BLaER1 (cell line): ENCODE data around the gene HEY2.
A peak's percentile ranks its signal among the peaks of the same experiment; 100 is the strongest.
"Not testable (repeated sequence)": the region's sequence is repeated elsewhere in the genome, so short reads cannot be mapped to it uniquely, and the experiment has no call there.

Experiments used
- H3K27ac ChIP-seq: shearing (Covaris generic); formaldehyde crosslinking; 2 replicates; pipeline ENCODE4 v1.8.1; 2022
- H3K27me3 ChIP-seq: shearing (Covaris generic); formaldehyde crosslinking; 2 replicates; pipeline ENCODE4 v1.8.1; 2022
- H3K36me3 ChIP-seq: shearing (Covaris generic); formaldehyde crosslinking; 2 replicates; pipeline ENCODE4 v1.8.1; 2022
- H3K4me1 ChIP-seq: shearing (Covaris generic); formaldehyde crosslinking; 2 replicates; pipeline ENCODE4 v1.8.1; 2022
- H3K4me2 ChIP-seq: shearing (Covaris generic); formaldehyde crosslinking; 2 replicates; pipeline ENCODE4 v1.8.1; 2022
- H3K4me3 ChIP-seq: shearing (Covaris generic); formaldehyde crosslinking; 2 replicates; pipeline ENCODE4 v1.8.1; 2022
- H3K9ac ChIP-seq: shearing (Covaris generic); formaldehyde crosslinking; 2 replicates; pipeline ENCODE4 v1.8.1; 2022
- H3K9me3 ChIP-seq: shearing (Covaris generic); formaldehyde crosslinking; 2 replicates; pipeline ENCODE4 v1.8.1; 2022
- H4K20me1 ChIP-seq: shearing (Covaris generic); formaldehyde crosslinking; 2 replicates; pipeline ENCODE4 v1.8.1; 2022
- Cebpa-rat ChIP-seq: shearing (Covaris generic); IDR thresholded peaks from 2 replicates; pipeline ENCODE4 v1.8.1; 2022

The HEY2 gene

DNA sequence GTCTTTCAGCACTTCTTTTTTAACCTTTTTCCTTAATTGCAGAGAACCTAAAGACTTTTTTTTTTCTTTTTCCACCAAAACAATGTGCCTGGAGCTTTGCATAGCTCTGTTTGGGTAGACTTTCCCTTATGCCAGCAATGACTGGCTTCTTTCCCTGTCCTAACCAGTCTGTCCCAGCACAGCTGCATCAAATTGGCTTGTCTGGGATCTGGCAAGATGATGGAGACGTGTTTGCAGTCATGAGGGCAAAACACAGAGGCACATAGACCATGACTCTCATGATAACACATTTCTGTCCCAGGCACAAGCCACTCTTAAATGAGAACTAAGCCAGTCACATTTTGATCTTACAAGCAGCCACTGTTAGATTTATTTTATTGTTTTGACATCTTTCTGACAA lies 16.5 kb downstream of the HEY2 start:
- H4K20me1 ChIP-seq = no peaks in the 10 kb centered on the region
- H3K4me3 ChIP-seq = no peak overlapping the region
- no peaks in the 10 kb centered on the region; the same call in 1 of the 2 replicates for H3K9me3 ChIP-seq
- H3K27me3 ChIP-seq = no peaks in the 10 kb centered on the region
- peaks cover 4% of the 10 kb centered on the region; the same call in 1 of the 2 replicates for H3K4me1 ChIP-seq
- TF ChIP-seq Cebpa-rat = no peak
- no peaks in the 10 kb centered on the region for H3K36me3 ChIP-seq
- H3K27ac ChIP-seq = no peak overlapping the region
- no peak overlapping the region for H3K4me2 ChIP-seq
- H3K9ac ChIP-seq = no peak overlapping the region

DNA sequence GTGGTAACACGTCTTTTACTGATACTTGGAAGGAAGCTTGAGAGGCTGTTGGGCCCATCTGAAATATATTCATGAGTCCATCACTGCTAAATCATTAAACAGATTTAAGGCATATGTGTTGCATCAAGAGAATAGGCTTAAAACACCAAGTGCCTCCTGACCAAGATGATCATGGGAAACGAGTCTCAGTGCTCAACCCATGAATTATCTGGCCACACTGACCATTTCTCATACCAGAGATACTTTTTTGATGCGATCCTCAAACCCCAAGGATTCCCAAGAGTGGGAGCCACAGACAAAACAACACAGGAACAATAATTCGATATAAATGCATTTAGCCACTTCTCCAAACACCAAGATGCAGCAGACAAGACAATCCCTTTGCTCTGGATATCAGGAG lies 17.2 kb downstream of the HEY2 start:
- no peaks in the 10 kb centered on the region for H4K20me1 ChIP-seq
- H3K27me3 ChIP-seq = no peaks in the 10 kb centered on the region
- no peak overlapping the region for H3K4me2 ChIP-seq
- no peak overlapping the region for H3K9ac ChIP-seq
- H3K36me3 ChIP-seq = no peaks in the 10 kb centered on the region
- H3K4me1 ChIP-seq = peaks cover 4% of the 10 kb centered on the region; the same call in 1 of the 2 replicates
- H3K27ac ChIP-seq = no peak overlapping the region
- no peaks in the 10 kb centered on the region; the same call in 1 of the 2 replicates for H3K9me3 ChIP-seq
- TF ChIP-seq Cebpa-rat = no peak
- no peak overlapping the region for H3K4me3 ChIP-seq

DNA sequence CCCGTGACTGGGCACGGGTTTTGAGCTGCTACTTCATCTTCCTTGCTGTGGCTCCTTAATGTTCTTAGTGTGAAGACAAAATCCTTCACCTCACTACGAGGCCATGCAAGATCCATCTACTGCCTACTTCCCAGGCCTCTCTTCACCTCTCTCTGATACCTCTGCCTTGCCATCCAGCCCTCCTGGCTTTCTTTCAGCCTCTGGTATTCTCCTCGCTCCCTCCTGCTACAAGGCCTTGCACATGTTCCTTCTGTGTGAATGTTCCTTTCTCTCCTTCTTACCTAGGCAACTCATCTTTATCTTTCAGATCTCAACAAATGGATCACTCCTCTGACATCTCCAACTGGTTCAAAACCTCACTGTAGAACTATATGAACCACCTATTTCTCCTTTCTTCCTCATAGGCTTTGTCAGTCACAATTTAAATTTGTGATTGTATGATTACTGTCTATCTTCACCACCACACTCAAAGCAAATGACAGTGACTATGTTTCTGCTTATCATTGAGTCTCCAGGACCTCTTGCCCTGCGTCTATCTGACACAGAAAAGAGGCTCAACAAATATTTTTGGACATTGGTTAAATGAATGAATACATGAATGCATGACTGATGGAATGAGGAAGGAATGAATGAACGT lies 19.8 kb downstream of the HEY2 start:
- no peak for TF ChIP-seq Cebpa-rat
- H3K27ac ChIP-seq = no peak overlapping the region
- H3K4me2 ChIP-seq = no peak overlapping the region
- no peaks in the 10 kb centered on the region for H4K20me1 ChIP-seq
- no peaks in the 10 kb centered on the region; the same call in 1 of the 2 replicates for H3K9me3 ChIP-seq
- no peak overlapping the region for H3K4me3 ChIP-seq
- H3K36me3 ChIP-seq = no peaks in the 10 kb centered on the region
- H3K4me1 ChIP-seq = peaks cover 1% of the 10 kb centered on the region; the same call in 1 of the 2 replicates
- no peaks in the 10 kb centered on the region for H3K27me3 ChIP-seq
- no peak overlapping the region for H3K9ac ChIP-seq

DNA sequence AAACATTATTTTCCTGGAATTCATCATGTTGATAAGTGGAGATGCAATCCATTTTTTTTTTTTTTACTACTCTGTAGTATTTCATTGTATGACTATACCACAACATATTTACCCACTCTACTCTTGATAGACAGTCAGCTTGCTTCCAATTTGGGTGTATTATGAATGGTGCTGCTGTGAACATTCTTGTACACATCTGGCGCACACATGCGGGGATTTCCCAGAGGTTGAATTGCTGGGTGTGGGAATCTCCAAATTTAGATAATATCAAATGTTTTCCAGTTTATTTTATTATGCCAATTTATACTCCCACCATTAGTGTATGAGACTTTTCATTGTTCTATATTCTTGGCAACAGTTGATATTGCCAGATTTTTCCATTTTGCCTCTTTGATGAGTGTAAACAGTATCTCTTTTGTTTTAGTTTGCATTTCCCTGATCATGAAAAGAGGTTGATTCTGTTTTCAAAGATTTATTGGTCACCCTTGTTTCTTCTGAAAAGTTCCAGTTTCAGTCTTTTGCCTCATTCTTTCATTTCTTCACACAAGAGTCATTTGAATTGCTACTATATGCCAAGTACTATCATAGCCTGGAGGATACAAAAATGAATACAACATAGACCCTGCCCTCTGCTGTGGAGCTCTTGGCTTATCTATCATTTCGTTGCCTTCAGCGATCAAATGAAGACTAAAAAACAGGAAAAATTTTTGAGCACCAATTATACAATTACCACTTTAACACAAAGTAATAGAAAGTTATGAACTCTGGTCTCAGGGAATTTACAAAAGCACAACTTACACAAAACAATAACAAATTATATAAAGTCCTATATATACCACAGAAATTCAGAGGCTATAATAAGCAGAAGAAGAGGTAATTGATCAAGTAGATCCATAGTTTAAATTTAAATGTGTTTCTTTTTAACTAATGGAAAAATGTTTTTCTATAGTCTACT lies 24.2 kb downstream of the HEY2 start:
- Histone ChIP-seq H4K20me1 (no peaks in the 10 kb centered on the region), H3K9me3 (no peaks in the 10 kb centered on the region; the same call in 1 of the 2 replicates), H3K9ac (no peak overlapping the region), H3K4me3 (no peak overlapping the region), H3K27me3 (no peaks in the 10 kb centered on the region), H3K36me3 (no peaks in the 10 kb centered on the region), H3K4me2 (no peak overlapping the region), H3K4me1 (no peaks in the 10 kb centered on the region), H3K27ac (no peak overlapping the region)
- no peak for TF ChIP-seq Cebpa-rat

DNA sequence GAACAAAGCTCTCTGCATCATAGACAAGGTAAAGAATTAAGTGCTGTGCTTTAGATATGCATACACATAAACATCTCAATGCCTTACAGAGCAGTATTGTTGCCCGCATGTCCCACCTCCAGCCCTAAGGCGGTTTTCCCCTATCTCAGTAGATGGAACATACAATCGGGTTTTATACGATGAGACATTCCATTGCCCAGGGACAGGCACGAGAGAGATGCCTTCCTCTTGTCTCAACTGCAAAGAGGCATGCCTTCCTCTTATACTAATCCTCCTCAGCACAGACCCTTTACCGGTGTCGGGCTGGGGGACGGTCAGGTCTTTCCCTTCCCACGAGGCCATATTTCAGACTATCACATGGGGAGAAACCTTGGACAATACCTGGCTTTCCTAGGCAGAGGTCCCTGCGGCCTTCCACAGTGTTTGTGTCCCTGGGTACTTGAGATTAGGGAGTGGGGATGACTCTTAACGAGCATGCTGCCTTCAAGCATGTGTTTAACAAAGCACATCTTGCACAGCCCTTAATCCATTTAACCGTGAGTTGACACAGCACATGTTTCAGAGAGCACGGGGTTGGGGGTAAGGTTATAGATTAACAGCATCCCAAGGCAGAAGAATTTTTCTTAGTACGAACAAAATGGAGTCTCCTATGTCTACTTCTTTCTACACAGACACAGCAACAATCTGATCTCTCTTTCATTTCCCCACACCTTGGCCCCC lies 26.8 kb downstream of the HEY2 start:
- H3K4me1 ChIP-seq, H3K4me2 ChIP-seq: not testable (repeated sequence)

DNA sequence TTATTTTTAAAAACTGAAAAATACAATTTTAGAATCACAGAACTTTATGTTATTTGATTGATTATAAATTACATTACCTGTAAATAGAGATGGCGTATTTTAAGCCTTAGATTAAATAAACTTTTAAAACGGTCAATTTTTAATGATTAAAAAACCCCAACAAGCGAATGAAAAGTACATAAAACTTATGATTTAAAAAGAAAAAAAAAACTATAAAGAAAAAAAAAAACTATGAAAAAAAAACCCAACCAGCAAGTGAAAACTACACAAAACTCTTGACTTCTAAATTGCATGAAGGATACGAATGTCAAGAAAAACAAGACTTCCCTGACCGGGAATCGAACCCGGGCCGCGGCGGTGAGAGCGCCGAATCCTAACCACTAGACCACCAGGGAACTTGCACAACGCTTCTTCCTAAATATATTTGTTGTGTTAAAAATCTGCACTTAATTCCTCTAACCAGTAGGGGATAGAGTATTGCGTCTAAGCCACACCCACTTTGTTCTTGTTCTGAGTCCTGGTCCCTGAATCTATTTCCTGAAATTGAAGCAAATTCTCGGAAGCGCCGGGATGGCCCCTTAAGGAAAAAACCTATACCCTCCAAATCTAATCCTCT lies 30.6 kb downstream of the HEY2 start:
- H3K4me1 ChIP-seq = peaks cover 15% of the 10 kb centered on the region
- TF ChIP-seq Cebpa-rat = no peak
- no peaks in the 10 kb centered on the region for H3K36me3 ChIP-seq
- peak overlapping the region; percentile 91 for H3K9ac ChIP-seq
- peak overlapping the region; percentile 85 for H3K4me3 ChIP-seq
- no peaks in the 10 kb centered on the region for H3K27me3 ChIP-seq
- H4K20me1 ChIP-seq = no peaks in the 10 kb centered on the region
- H3K9me3 ChIP-seq = no peaks in the 10 kb centered on the region
- H3K4me2 ChIP-seq = peak overlapping the region; percentile 74
- peak overlapping the region; percentile 90 for H3K27ac ChIP-seq

More for the DNA sequence above, 26.8 kb downstream of the HEY2 start:
- H3K9me3 ChIP-seq, H3K4me3 ChIP-seq, H3K27me3 ChIP-seq, H3K9ac ChIP-seq, H3K36me3 ChIP-seq, H3K27ac ChIP-seq, H4K20me1 ChIP-seq: not testable (repeated sequence)

DNA sequence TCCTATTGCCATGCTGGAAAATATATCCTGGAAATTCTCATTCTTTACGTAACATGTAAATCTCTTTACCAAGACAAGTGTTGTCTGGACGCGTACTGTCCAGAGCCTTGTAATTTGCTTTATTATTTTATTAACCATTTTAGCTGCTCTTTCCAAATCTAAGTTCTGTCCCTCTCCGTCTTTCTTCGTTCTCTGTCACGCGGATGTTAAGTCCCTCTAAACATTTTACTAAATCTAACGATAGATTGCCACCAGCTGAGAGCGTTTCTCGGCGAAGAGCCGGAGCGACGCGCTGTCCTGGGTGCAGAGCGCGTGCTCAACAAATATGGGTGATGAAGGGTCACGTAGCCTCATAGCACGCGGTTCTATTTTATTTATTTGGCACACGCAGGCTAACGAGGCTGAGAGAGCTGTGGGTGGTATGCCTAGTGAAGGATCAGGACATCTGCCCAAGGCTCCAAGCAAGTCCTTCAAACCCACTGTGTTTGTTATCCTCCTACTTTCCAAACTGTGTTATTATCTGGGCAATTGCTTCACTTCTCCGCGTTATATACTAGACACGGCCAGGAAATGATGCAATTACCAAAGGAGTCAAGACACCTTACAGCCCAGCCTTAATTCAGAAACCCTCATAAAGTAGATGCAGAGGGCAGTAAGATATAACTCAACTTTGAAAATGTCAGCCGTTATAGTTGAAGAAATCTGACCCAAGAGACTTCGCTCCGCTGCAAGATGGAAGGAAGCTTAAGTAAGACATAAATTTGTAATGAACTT lies 31.3 kb downstream of the HEY2 start:
- no peaks in the 10 kb centered on the region for H3K9me3 ChIP-seq
- no peaks in the 10 kb centered on the region for H3K27me3 ChIP-seq
- peak overlapping the region; percentile 91 for H3K9ac ChIP-seq
- H3K4me3 ChIP-seq = peak overlapping the region; percentile 85
- TF ChIP-seq Cebpa-rat = peak; percentile 94
- H3K27ac ChIP-seq = peak overlapping the region; percentile 90
- peaks cover 15% of the 10 kb centered on the region for H3K4me1 ChIP-seq
- no peaks in the 10 kb centered on the region for H4K20me1 ChIP-seq
- H3K36me3 ChIP-seq = no peaks in the 10 kb centered on the region
- H3K4me2 ChIP-seq = peak overlapping the region; percentile 74

DNA sequence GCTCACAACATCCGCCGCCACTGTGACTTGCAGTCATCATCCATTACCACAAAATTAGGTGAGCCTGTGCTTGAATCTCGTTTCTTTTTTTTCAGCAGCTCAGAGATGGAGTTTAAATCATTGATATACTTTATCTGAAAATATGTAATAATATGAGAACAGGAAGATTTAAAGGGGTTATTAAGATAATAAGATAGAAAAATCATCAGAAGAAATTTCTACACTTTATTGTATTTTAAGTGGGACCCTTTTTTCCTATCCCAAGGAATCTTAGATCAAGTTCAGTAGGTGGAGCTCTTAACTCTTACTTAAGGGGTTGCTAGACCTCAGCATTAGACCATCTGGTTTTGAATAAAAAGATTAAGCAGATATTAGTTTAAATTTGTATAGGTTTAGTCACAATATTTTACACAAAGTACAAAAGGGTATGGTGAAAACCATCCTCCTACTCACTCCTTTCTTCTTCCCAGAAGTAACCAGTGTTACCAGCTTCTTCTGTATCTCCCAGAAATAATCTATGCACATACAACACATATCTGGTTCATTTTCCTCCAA lies 32.0 kb downstream of the HEY2 start:
- no peaks in the 10 kb centered on the region for H3K27me3 ChIP-seq
- H3K36me3 ChIP-seq = no peaks in the 10 kb centered on the region; the same call in 1 of the 2 replicates
- no peak for TF ChIP-seq Cebpa-rat
- no peaks in the 10 kb centered on the region for H4K20me1 ChIP-seq
- H3K9me3 ChIP-seq = no peaks in the 10 kb centered on the region
- peak overlapping the region; percentile 91 for H3K9ac ChIP-seq
- H3K27ac ChIP-seq = peak overlapping the region; percentile 90
- peak overlapping the region; percentile 74 for H3K4me2 ChIP-seq
- H3K4me1 ChIP-seq = peaks cover 15% of the 10 kb centered on the region
- peak overlapping the region; percentile 85 for H3K4me3 ChIP-seq
